ENCODE data around the gene EZH2.

DNA sequence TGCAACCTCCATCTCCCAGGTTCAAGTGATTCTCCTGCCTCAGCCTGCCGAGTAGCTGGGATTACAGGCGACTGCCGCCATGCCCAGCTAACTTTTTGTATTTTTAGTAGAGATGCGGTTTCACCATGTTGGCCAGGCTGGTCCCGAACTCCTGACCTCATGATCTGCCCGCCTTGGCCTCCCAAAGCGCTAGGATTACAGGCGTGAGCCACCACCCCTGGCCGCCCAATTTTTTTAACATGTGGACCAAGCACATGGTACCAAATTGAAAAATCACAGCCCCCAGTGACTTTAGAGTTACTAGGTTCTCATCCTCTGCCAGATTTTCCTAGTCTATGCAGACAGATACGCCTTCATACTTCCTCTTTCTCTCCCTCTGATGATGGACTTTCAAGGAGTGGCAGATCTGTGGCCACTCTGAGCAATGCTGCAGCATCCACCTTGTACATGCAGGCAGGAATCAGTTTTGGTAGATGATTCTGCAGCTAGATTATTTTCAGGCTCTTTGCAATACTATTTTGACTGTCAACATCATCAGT lies 34.0 kb upstream of the EZH2 start:
- TF ChIP-seq POLR2AphosphoS5 (IDR thresholded peaks at IDR 0.05; ENCODE audit: low read depth, low read length) (no peak), POLR2A (IDR thresholded peaks at IDR 0.05; ENCODE audit: low read depth, low read length) (no peak), TAF1 (IDR thresholded peaks at IDR 0.05; ENCODE audit: borderline replicate concordance, low read depth, low read length) (no peak)

Data from GM12892 (cell line).